ENCODE data around the gene BCLAF3.

BCLAF3 gene

DNA sequence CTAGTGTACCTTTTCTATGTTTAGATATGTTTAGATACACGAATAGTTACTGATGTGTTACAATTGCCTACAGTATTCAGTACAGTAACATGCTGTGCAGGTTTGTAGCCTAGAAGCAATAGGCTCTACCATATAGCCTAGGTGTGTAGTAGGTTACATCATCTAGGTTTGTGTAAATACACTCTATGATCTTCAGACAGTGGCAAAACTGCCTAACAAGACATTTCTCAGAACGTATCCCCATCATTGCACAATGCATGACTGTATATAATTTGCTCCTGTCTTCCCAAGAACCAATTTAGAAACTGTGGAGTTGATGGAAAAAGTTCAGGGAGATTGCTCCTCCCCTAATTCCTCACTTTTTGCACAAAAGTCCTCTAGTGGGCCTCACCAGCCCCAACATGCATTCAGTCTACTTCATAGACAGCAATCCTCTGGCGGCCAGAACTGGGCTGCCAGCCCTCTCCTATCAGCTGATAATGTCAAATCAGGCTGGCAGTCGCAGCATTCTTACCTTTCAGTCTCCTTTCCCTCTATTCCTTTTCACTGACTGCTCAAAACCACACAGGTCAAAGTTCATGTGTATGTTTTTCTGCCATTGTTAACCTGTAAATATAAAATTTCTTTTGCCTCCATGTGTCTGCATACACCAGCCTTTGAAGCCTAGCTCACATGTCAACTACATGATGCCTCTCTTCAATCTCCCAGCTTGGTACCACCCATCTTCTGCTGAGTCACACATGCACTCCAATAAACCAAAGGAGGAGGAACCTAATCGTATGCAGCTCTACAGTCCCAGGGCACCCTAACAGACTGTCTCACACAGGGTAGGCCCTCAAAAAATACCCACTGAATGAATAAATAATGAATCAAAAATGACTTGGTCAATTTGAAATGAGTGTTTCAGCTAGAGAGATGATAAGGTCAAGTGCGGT lies 32.0 kb downstream of the BCLAF3 start:
- no peak overlapping the region for H3K4me3 ChIP-seq (ENCODE audit: low read depth, low read length)
- DNase-seq (ENCODE audit: low read depth), result peak; percentile 22
- no peak for TF ChIP-seq MYC (IDR thresholded peaks at IDR 0.05; ENCODE audit: low read depth, low read length)
- TF ChIP-seq POLR2A (IDR thresholded peaks at IDR 0.05; ENCODE audit: extremely low read depth, insufficient read length), result no peak
- TF ChIP-seq, protein P1, sequence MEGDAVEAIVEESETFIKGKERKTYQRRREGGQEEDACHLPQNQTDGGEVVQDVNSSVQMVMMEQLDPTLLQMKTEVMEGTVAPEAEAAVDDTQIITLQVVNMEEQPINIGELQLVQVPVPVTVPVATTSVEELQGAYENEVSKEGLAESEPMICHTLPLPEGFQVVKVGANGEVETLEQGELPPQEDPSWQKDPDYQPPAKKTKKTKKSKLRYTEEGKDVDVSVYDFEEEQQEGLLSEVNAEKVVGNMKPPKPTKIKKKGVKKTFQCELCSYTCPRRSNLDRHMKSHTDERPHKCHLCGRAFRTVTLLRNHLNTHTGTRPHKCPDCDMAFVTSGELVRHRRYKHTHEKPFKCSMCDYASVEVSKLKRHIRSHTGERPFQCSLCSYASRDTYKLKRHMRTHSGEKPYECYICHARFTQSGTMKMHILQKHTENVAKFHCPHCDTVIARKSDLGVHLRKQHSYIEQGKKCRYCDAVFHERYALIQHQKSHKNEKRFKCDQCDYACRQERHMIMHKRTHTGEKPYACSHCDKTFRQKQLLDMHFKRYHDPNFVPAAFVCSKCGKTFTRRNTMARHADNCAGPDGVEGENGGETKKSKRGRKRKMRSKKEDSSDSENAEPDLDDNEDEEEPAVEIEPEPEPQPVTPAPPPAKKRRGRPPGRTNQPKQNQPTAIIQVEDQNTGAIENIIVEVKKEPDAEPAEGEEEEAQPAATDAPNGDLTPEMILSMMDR (IDR thresholded peaks at IDR 0.05; ENCODE audit: low read depth, low read length), result no peak
- TF ChIP-seq, protein P2, sequence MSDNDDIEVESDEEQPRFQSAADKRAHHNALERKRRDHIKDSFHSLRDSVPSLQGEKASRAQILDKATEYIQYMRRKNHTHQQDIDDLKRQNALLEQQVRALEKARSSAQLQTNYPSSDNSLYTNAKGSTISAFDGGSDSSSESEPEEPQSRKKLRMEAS (IDR thresholded peaks at IDR 0.05; ENCODE audit: low read depth, low read length), result no peak

DNA sequence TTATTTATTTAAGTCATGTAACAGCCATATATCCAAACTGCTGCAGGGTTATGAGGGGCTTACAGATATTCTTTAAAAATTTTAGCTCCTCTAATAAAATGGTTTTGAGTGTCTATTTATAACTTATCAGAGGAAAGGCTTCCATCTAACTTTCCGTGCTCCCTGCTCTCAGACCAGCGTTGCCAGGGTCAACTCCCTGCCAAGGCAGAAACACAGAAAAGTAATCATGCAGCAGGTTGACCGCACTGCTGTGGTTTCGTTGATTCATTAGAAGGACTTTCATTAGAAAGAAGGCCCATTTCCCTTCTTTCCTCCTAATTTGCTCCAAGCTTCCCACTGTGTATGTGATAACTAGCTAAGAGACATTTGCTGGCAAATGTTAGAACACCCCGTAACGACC lies 33.9 kb downstream of the BCLAF3 start:
- no peak for DNase-seq (ENCODE audit: low read depth)
- H3K4me3 ChIP-seq (ENCODE audit: low read depth, low read length), result no peak overlapping the region
- TF ChIP-seq, protein P1 (IDR thresholded peaks at IDR 0.05; ENCODE audit: low read depth, low read length), result no peak
- no peak for TF ChIP-seq POLR2A (IDR thresholded peaks at IDR 0.05; ENCODE audit: extremely low read depth, insufficient read length)
- TF ChIP-seq, protein P2 (IDR thresholded peaks at IDR 0.05; ENCODE audit: low read depth, low read length), result no peak

DNA sequence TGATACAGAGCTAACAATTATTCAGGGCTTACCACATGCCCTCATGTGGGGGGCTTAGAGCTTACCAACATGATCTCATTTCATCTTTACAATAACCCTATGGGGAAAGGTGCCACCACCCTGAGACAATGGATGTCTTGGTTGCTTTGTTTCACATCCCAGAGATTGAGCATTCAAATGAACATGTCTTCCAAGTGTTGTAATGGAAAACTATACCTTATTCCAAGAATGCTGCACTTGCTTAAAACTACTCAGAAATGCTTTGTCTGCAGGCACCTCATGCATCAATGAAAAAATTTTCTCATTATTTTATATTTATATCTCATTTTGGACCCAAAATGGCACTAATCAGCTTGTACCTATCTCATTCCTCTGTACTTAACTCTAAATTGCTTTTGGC lies 34.6 kb downstream of the BCLAF3 start:
- no peak overlapping the region for H3K4me3 ChIP-seq (ENCODE audit: low read depth, low read length)
- no peak for DNase-seq (ENCODE audit: low read depth)
- no peak for TF ChIP-seq MYC (IDR thresholded peaks at IDR 0.05; ENCODE audit: low read depth, low read length)
- no peak for TF ChIP-seq POLR2A (IDR thresholded peaks at IDR 0.05; ENCODE audit: extremely low read depth, insufficient read length)

DNA sequence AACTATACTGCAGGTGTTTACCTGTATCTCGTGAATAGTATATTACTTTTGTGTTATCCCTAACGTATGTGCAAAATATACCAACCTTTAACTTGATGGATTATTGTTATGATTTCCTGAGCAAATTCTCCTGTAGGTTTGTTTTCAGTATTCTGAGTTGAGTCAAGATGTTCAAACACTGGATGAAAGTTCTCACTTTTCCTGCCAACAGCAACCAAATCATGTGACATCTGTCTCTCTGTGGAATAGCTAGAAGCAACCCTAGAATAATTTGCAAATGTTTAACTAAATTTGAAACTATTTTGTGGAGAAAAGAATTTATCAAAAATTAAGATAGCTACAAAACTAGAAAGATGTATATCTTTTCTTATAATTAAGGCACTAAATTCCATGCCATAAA lies 35.6 kb downstream of the BCLAF3 start:
- TF ChIP-seq, protein P1 (IDR thresholded peaks at IDR 0.05; ENCODE audit: low read depth, low read length), result no peak
- TF ChIP-seq, protein P2 (IDR thresholded peaks at IDR 0.05; ENCODE audit: low read depth, low read length), result no peak
- TF ChIP-seq POLR2A (IDR thresholded peaks at IDR 0.05; ENCODE audit: extremely low read depth, insufficient read length) (no peak), MYC (IDR thresholded peaks at IDR 0.05; ENCODE audit: low read depth, low read length) (no peak)
- no peak overlapping the region for H3K4me3 ChIP-seq (ENCODE audit: low read depth, low read length)
- no peak for DNase-seq (ENCODE audit: low read depth)

DNA sequence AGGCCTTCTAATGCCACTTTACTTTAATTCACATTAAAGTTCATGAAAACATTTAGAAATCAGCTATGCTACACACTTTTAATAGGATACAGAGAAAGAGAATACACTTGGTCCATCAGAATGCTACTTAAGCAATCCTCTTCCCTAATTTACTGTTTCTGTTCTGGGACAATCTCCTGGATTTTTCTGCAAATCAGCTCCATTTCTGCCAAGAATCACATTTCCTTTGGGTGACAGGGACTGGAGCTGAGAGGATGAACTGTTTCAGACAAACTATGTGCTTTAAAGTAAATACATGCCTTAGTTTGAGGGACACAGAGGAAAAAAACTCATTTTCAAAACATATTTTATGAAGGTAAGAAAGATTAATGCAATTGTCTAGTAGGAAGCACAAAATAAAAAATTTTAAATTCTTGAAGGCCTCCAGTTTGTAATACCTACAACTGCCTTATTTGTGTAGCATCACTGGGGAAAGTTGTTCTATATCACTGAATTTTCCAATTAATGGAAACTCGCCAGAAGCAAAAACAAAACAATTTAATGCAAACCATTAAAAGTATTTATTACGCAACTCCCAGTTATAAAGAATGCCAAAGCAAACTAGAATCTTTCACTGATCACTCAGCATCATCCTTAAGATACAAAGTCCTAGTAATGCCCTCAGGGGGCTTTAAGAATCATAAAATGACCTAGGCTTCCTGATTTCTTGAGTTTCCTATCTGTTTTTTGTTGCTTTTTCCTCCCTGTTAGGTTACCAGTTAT lies 36.3 kb downstream of the BCLAF3 start:
- TF ChIP-seq, protein P2 (IDR thresholded peaks at IDR 0.05; ENCODE audit: low read depth, low read length), result no peak
- TF ChIP-seq, protein P1 (IDR thresholded peaks at IDR 0.05; ENCODE audit: low read depth, low read length), result no peak
- no peak for TF ChIP-seq MYC (IDR thresholded peaks at IDR 0.05; ENCODE audit: low read depth, low read length)
- no peak for TF ChIP-seq POLR2A (IDR thresholded peaks at IDR 0.05; ENCODE audit: extremely low read depth, insufficient read length)
- DNase-seq (ENCODE audit: low read depth), result no peak
- H3K4me3 ChIP-seq (ENCODE audit: low read depth, low read length), result no peak overlapping the region

DNA sequence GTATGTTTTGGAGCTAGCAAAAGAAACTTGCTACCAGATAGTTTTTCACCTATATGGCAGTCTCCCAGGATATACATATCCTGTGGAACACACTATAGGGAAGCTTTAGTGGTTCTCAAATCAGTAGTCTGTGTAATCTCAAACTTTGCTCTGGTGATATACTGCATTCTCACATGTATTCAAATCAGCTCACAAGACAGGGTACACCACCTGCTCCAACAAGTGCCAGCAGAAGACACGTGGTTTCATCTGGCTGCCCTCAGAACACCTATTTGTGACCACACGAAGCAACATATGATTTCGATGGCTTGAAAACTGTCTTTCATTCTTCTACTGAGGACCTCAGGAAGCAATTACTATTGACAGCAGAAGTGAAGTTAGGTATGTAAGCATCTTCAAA lies 37.7 kb downstream of the BCLAF3 start:
- TF ChIP-seq, protein P1 (IDR thresholded peaks at IDR 0.05; ENCODE audit: low read depth, low read length), result no peak
- TF ChIP-seq, protein P2 (IDR thresholded peaks at IDR 0.05; ENCODE audit: low read depth, low read length), result no peak
- TF ChIP-seq POLR2A (IDR thresholded peaks at IDR 0.05; ENCODE audit: extremely low read depth, insufficient read length) (no peak), MYC (IDR thresholded peaks at IDR 0.05; ENCODE audit: low read depth, low read length) (no peak)
- no peak overlapping the region for H3K4me3 ChIP-seq (ENCODE audit: low read depth, low read length)
- DNase-seq (ENCODE audit: low read depth), result no peak

Measured in NB4 (cell line).